D721Med (cell line): ENCODE data around the gene SARS2.

Source experiments
- DNase-seq: peaks from one replicate; pipeline ENCODE4 v3.0.0; 2011; ENCODE audit warnings: low spot score; ENCODE audit not compliant: insufficient read length
- FAIRE-seq: peaks from 2 replicates; lab custom pipeline; 2011; peaks lifted over from hg19 to GRCh38; lab: Jason Lieb, UNC
- CTCF ChIP-seq: IDR thresholded peaks from 2 replicates; pipeline ENCODE4 v1.5.1; 2012; ENCODE audit warnings: mild to moderate bottlenecking, control low read depth; ENCODE audit not compliant: insufficient read depth; ENCODE audit errors: missing control alignments

SARS2 gene

GRCh38 chr19:38907670-38908069, 22.9 kb downstream of the SARS2 start:
- FAIRE-seq (no peak), DNase-seq (no peak)
- no peak for TF ChIP-seq CTCF

- DNase-seq: no peak
- no peak for FAIRE-seq
- no peak for TF ChIP-seq CTCF
Measured at GRCh38 chr19:38907227-38907626, 23.3 kb downstream of the SARS2 start.

GRCh38 chr19:38905620-38906019, 24.9 kb downstream of the SARS2 start:
- TF ChIP-seq CTCF: no peak
- DNase-seq: no peak
- FAIRE-seq: no peak

GRCh38 chr19:38904581-38905539, 25.7 kb downstream of the SARS2 start:
- no peak for TF ChIP-seq CTCF
- FAIRE-seq (no peak), DNase-seq (no peak)

- DNase-seq (no peak), FAIRE-seq (no peak)
- TF ChIP-seq CTCF: no peak
Measured at GRCh38 chr19:38901683-38902082, 28.9 kb downstream of the SARS2 start.

GRCh38 chr19:38900743-38901190, 29.8 kb downstream of the SARS2 start:
- FAIRE-seq: no peak
- DNase-seq: no peak
- TF ChIP-seq CTCF: no peak

- FAIRE-seq: no peak
- DNase-seq: no peak
- no peak for TF ChIP-seq CTCF
Measured at GRCh38 chr19:38900202-38900629, 30.3 kb downstream of the SARS2 start.
